Activated CD4-positive, CD25-positive, alpha-beta regulatory T cell (primary cell): ENCODE results near the gene CYP1A1.

Experiments used
- DNase-seq, 4 experiments: peaks; one replicate each; lab custom pipeline; 2025; lab: John Stamatoyannopoulos, UW

The CYP1A1 gene

DNA sequence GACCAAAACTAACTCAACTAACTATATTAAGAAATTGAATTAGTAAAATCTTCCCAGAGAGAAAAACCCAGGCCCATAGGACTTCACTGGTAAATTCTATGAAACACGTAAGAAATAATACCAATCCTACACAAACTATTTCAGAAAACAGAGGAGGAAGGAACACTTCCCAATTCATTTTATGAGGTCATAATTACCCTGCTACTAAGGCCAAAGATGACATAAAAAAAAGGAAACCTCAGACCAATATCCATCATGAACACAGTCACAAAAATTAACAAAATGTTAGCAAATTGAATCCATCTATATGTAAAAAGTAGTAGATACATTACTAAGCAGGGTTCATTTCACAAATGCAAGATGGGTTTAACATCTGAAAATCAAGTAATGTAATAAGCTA, 33.0 kb downstream of the CYP1A1 start:
- DNase-seq: no peak

DNA sequence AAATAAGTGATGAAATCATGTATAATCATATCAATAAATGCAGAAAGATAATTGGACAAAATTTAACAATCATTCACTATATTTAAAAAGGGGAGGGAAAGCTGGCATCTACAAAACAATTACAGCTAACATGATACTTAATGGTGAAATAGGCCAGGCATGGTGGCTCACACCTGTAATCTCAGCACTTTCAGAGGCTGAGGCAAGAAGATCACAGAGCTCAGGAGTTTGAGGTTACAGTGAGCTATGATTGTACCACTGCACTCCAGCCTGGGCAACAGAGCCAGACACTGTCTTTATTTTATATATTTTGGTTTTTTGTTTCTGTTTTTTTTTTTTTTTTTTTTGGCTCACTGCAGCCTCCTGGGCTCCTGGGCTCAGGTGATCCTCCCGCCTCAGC, 41.6 kb downstream of the CYP1A1 start:
- no peak for DNase-seq

DNA sequence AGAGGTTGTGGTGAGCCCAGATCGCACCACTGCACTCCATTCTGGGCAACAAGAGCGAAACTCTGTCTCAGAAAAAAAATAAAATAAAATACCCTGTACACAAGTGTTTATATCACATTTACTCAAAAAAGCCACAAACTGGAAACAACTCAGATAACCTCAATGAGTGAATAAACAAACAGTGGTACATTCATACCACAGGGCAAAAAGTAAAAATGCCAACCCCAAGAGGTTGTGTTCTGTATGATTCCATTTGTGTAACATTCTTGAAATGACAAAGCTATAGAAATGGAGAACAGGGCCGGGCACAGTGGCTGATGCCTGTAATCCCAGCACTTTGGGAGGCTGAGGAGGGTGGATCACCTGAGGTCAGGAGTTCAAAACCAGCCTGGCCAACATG, 42.4 kb downstream of the CYP1A1 start:
- no peak for DNase-seq

DNA sequence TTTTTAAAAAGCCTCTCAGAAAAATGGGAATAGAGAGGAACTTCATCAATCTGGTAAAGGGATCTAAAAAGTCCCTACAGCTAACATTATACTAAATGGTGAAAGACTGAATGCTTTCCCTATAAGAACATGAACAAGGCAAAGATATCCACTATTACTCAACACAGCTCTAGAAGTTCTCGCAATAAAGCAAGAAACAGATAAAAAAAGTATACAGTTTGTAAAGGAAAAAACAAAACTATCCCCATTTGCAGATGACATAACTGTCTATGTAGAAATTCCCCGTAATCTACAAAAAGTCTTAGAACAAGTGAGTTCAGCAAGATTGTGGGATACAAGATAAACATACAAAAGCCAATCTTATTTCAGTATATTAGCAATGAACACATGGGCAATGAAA, 44.9 kb downstream of the CYP1A1 start:
- no peak for DNase-seq

DNA sequence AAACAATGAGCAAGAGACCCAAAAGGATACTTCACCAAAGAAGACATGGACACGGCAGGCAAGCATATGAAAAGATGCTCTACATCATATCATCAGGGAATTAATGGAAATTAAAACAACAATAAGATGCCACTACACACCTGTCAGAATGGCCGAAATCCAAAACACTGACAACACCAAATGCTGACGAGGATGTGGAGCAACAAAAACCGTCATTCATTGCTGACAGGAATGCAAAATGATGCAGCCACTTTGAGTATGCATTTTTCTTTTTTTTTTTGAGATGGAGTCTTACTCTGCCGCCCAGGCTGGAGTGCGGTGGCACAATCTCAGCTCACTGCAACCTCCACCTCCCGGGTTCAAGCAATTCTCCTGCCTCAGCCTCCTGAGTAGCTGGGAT, 48.5 kb downstream of the CYP1A1 start:
- DNase-seq: no peak

- no peak for DNase-seq
Observed at GRCh38 chr15:74674161-74674560, 51.2 kb downstream of the CYP1A1 start.

- DNase-seq: no peak
Observed at GRCh38 chr15:74669627-74670026, 55.7 kb downstream of the CYP1A1 start.
